B cell (primary cell): ENCODE results near the gene STUM. TPM values are rescaled to one million over a fixed set of nuclear protein-coding genes. Genes with fewer than 3 reads are reported as not detected.

Source experiments
- ATAC-seq: fragments of 200-7000 bp; cut with Tn5 transposase; one replicate; pipeline ENCODE4 v1.10.0; 2021; ENCODE audit warnings: low read depth, mild to moderate bottlenecking, moderate number of reproducible peaks, moderate library complexity
- CTCF ChIA-PET: fragments of 350-600 bp; sonication (Branson Sonifier 250); formaldehyde crosslinking; loops from one replicate; lab custom pipeline; 2021; ENCODE audit warnings: antibody characterized with exemption, inconsistent platforms; lab: Charles Lee
- POLR2A ChIA-PET: fragments of 350-600 bp; sonication (Branson Sonifier 250); formaldehyde crosslinking; loops from one replicate; lab custom pipeline; 2021; ENCODE audit warnings: antibody characterized with exemption; lab: Charles Lee
- DNase-seq: peaks from one replicate; pipeline ENCODE4 v3.0.0; 2013
- H2AFZ ChIP-seq: 2 replicates; pipeline ENCODE4 v1.6.1; 2012; ENCODE audit warnings: mild to moderate bottlenecking, low read depth, low read length; ENCODE audit not compliant: insufficient read depth, poor library complexity, severe bottlenecking
- H3K27ac ChIP-seq, 2 donors: 1 replicate in 1 of 2; 2 replicates in 1 of 2; pipeline ENCODE4 v1.5.1; 2012 to 2013; ENCODE audit warnings: low read length in 2 of 2, mild to moderate bottlenecking in 2 of 2, moderate library complexity in 1 of 2
- H3K27me3 ChIP-seq, 4 experiments: fragments of 200-600 bp in 1 of 4; sonication (generic) in 1 of 4; replicated peaks in 1 of 4; 1 replicate in 2 of 4; 2 replicates in 2 of 4; pipeline versions ENCODE4 v1.6.1 to v1.7.0; 2013 to 2016; ENCODE audit warnings: low read length in 3 of 4, mild to moderate bottlenecking in 2 of 4, mixed read lengths in 1 of 4, moderate library complexity in 1 of 4; ENCODE audit not compliant: insufficient read depth in 4 of 4, control insufficient read depth in 3 of 4; ENCODE audit errors: control extremely low read depth in 1 of 4
- H3K36me3 ChIP-seq, 2 experiments: replicated peaks in 1 of 2; 1 replicate in 1 of 2; 2 replicates in 1 of 2; pipeline versions ENCODE4 v1.6.1 to v1.7.1; 2013; ENCODE audit warnings: low read length in 1 of 2; ENCODE audit not compliant: insufficient read depth in 2 of 2, control insufficient read depth in 1 of 2; ENCODE audit errors: control extremely low read depth in 1 of 2, extremely low read depth in 1 of 2
- H3K4me1 ChIP-seq, 2 donors: fragments of 200-600 bp in 1 of 2; sonication (generic) in 1 of 2; 1 replicate in 1 of 2; 2 replicates in 1 of 2; pipeline versions ENCODE4 v1.5.1 to v1.6.1; 2013 to 2017; ENCODE audit warnings: low read length in 2 of 2; ENCODE audit not compliant: control insufficient read depth in 2 of 2, insufficient read depth in 2 of 2
- H3K4me2 ChIP-seq: replicated peaks from 2 replicates; pipeline ENCODE3; 2012; ENCODE audit warnings: mild to moderate bottlenecking, low read depth, low read length; ENCODE audit not compliant: poor library complexity, severe bottlenecking
- H3K4me3 ChIP-seq, 5 experiments: fragments of 200-600 bp in 1 of 5; sonication (generic) in 1 of 5; 1 replicate in 3 of 5; 2 replicates in 2 of 5; pipeline versions ENCODE4 v1.5.1 to v1.7.0; 2011 to 2016; ENCODE audit warnings: low read length in 4 of 5, mild to moderate bottlenecking in 4 of 5, low read depth in 2 of 5, control low read depth in 1 of 5, moderate library complexity in 1 of 5; ENCODE audit not compliant: insufficient read depth in 1 of 5; ENCODE audit errors: control extremely low read depth in 1 of 5, extremely low read depth in 1 of 5
- H3K79me2 ChIP-seq: fragments of 200-600 bp; sonication (generic); one replicate; pipeline ENCODE4 v1.6.0; 2016; ENCODE audit warnings: low read length; ENCODE audit not compliant: control insufficient read depth, insufficient read depth
- H3K9ac ChIP-seq: fragments of 200-600 bp; sonication (generic); 2 replicates; pipeline ENCODE4 v1.6.1; 2017; ENCODE audit warnings: mild to moderate bottlenecking, low read length, moderate library complexity
- H3K9me3 ChIP-seq, 3 donors: one replicate each; pipeline versions ENCODE4 v1.6.1 to v1.7.1; 2013; ENCODE audit warnings: low read length in 2 of 3; ENCODE audit not compliant: control insufficient read depth in 2 of 3, insufficient read depth in 1 of 3; ENCODE audit errors: control extremely low read depth in 1 of 3
- H4K20me1 ChIP-seq: 2 replicates; pipeline ENCODE4 v1.6.0; 2012; ENCODE audit warnings: mild to moderate bottlenecking, low read length; ENCODE audit not compliant: insufficient read depth, control insufficient read depth, poor library complexity, severe bottlenecking
- H3K27ac Mint-ChIP-seq: one replicate; pipeline ENCODE4 v1.8.0; 2021; ENCODE audit warnings: mixed read lengths
- H3K27me3 Mint-ChIP-seq: one replicate; pipeline ENCODE4 v1.8.0; 2021; ENCODE audit warnings: mixed read lengths
- H3K4me1 Mint-ChIP-seq: one replicate; pipeline ENCODE4 v1.8.0; 2021; ENCODE audit warnings: mixed read lengths
- H3K4me3 Mint-ChIP-seq: one replicate; pipeline ENCODE4 v1.8.0; 2021; ENCODE audit warnings: mixed read lengths
- H3K9me3 Mint-ChIP-seq: one replicate; pipeline ENCODE4 v1.8.0; 2022; ENCODE audit warnings: mixed read lengths; ENCODE audit not compliant: insufficient read depth
- CTCF ChIP-seq: fragments of 200-600 bp; IDR thresholded peaks from one replicate; pipeline ENCODE4 v1.8.0; 2022; ENCODE audit warnings: antibody characterized with exemption, mild to moderate bottlenecking
- EZH2 ChIP-seq: IDR thresholded peaks from 2 replicates; pipeline ENCODE4 v1.6.1; 2012; ENCODE audit warnings: borderline replicate concordance, low read depth, mild to moderate bottlenecking, moderate library complexity, low read length; ENCODE audit not compliant: insufficient read depth, poor library complexity, severe bottlenecking
- WGBS: methylation state at CpG from one replicate; pipeline ENCODE4 v1.1.5; 2013; ENCODE audit warnings: missing lambda C conversion rate; ENCODE audit not compliant: insufficient coverage; 5-methylcytosine and 5-hydroxymethylcytosine counted together
- intact Hi-C: fragments of 100-400 bp; cut with micrococcal nuclease; formaldehyde crosslinking; loops from one replicate; pipeline ENCODE4 v1.10.0; 2022
- polyA plus RNA-seq: library from polyadenylated mRNA; depleted of rRNA; stranded (reverse); fragments of >200 nt; gene quantifications from 2 replicates; pipeline ENCODE4 v1.2.3, GENCODE V29; 2012
- total RNA-seq, 2 donors: library from RNA; stranded (reverse); fragments of 120-200 nt in 1 of 2; gene quantifications; 1 replicate in 1 of 2; 2 replicates in 1 of 2; pipeline versions ENCODE4 v1.2.3 to v1.2.4, GENCODE V29; 2013 to 2022

Gene STUM
- total and polyA plus RNA-seq, 2 donors (not counting 1 experiment from before 2014, with no cell fraction given), result 0.12 to 0.69 TPM

DNA sequence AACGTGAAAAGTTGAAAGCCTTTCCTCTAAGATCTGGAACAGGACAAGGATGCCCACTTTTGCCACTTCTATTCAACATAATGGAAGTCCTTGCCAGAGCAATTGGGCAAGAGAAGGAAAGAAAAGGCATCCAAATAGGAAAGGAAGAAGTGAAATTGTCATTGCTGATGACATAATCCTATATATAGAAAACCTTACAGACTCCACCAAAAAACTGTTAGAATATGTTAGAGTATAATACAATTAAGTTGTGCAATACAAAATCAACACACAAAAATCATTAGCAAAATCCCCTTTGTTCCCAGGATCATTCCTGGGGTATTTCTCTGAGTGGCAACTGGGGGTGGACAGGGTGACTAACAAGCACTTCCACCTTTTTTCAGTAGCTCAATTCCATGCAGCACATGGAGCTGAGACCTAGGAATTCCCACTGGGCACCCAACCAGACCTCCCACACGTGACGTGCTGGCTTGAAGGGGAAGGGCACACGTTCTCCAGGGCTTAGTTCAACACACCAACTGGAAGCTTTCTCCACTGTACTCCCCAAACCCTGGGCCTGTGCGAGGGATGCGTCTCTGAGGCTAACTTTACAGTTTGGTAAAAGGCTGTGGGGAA lies 9.6 kb downstream of the STUM start:
- POLR2A ChIA-PET, result no interaction called here
- intact Hi-C loops, result no loop called here
- no peak overlapping the region for H3K27ac ChIP-seq
- ATAC-seq (no peak), DNase-seq (no peak)
- no peaks in the 10 kb centered on the region for H3K9me3 Mint-ChIP-seq
- no peak overlapping the region for H3K27ac Mint-ChIP-seq
- H3K9ac ChIP-seq, result no peak overlapping the region
- CTCF ChIA-PET, result interaction anchor here (0.6 kb wide), 1 partner anchor 10 kb away, joined by 3 read pairs; no protein-coding TSS in a partner anchor
- H3K4me3 Mint-ChIP-seq, result no peak overlapping the region
- WGBS, result no CpG with 5 or more reads among the region's 6 CpGs
- peaks cover 0 to 3% (median 1%) of the 10 kb centered on the region in 4 experiments for H3K27me3 ChIP-seq
- H3K9me3 ChIP-seq, result peaks cover 0 to 1% (median 0%) of the 10 kb centered on the region in 3 donors
- H4K20me1 ChIP-seq, result no peaks in the 10 kb centered on the region
- no peaks in the 10 kb centered on the region for H3K4me1 ChIP-seq
- no peaks in the 10 kb centered on the region for H3K36me3 ChIP-seq
- H3K27me3 Mint-ChIP-seq, result peaks cover 26% of the 10 kb centered on the region
- H3K4me2 ChIP-seq, result no peak overlapping the region
- no peaks in the 10 kb centered on the region for H3K4me1 Mint-ChIP-seq
- no peak overlapping the region for H2AFZ ChIP-seq
- no peak overlapping the region for H3K4me3 ChIP-seq
- TF ChIP-seq CTCF (no peak), EZH2 (no peak)
- no peaks in the 10 kb centered on the region for H3K79me2 ChIP-seq

DNA sequence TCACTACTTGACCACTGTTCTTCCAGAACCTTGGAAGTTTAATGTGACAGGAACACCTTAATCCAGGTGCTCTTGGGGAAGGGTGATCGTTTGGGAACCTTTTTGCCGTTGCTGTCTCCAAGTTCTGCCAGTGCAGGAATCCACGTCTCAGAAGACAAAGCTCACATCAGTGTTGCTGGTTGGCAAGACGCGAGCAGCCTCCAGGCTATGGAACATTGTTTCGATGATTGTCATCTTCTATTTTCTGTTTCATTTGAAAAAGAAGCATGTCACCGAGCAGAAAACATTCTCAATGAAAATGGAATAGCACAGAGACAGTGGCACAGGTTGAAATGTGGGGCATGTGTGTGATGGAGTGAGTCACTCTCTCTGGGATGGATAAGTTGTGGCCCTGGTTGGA lies 11.7 kb downstream of the STUM start:
- ChIA-PET CTCF (no interaction called here), POLR2A (no interaction called here)
- Histone ChIP-seq H3K9me3 (peaks cover 0 to 4% (median 1%) of the 10 kb centered on the region in 3 donors), H3K4me3 (no peak overlapping the region), H3K27me3 (peaks cover 0 to 3% (median 0%) of the 10 kb centered on the region in 4 experiments), H3K27ac (no peak overlapping the region), H3K4me1 (no peaks in the 10 kb centered on the region), H2AFZ (no peak overlapping the region), H3K79me2 (no peaks in the 10 kb centered on the region), H3K9ac (no peak overlapping the region), H4K20me1 (no peaks in the 10 kb centered on the region), H3K36me3 (no peaks in the 10 kb centered on the region), H3K4me2 (no peak overlapping the region)
- no peak for ATAC-seq
- DNase-seq, result no peak
- WGBS, result 91% methylated on average over 7 of the region's 7 CpGs
- intact Hi-C loops, result no loop called here
- TF ChIP-seq CTCF (no peak), EZH2 (no peak)
- Mint-ChIP-seq H3K9me3 (no peaks in the 10 kb centered on the region), H3K27ac (no peak overlapping the region), H3K4me3 (no peak overlapping the region), H3K4me1 (no peaks in the 10 kb centered on the region), H3K27me3 (peaks cover 11% of the 10 kb centered on the region)
